HG02588 (cell line): ENCODE measurements around the gene HCK.

Experiments
- ATAC-seq: cut with Tn5 transposase; IDR thresholded peaks from one replicate; pipeline ENCODE4 v1.9.1; 2021; ENCODE audit warnings: mild to moderate bottlenecking, moderate library complexity; ENCODE audit not compliant: unreplicated experiment

Gene HCK

GRCh38 chr20:32052090-32052777 lies at the start of gene HCK:
HCK (plus strand) TSS chr20:32052242.
- ATAC-seq: no peak

GRCh38 chr20:32003325-32003724 lies 48.7 kb upstream of the HCK start:
- no peak for ATAC-seq

GRCh38 chr20:32004963-32005362 lies 47.1 kb upstream of the HCK start:
- no peak for ATAC-seq

- ATAC-seq: no peak
Observed at GRCh38 chr20:32006053-32006452, 46.0 kb upstream of the HCK start.

GRCh38 chr20:32006841-32007786 lies 44.9 kb upstream of the HCK start:
- ATAC-seq: no peak

- no peak for ATAC-seq
Observed at GRCh38 chr20:32007787-32008616, 44.0 kb upstream of the HCK start.

GRCh38 chr20:32009564-32009963 lies 42.5 kb upstream of the HCK start:
- ATAC-seq: no peak

GRCh38 chr20:32010101-32010500 lies 41.9 kb upstream of the HCK start, which contains the start of gene CCM2L:
CCM2L (plus strand) TSS chr20:32010438; CDS start chr20:32010455, 17 bp downstream.
- no peak for ATAC-seq

GRCh38 chr20:32010666-32011065 lies 41.4 kb upstream of the HCK start:
- no peak for ATAC-seq

- no peak for ATAC-seq
Observed at GRCh38 chr20:32012159-32012688, 39.8 kb upstream of the HCK start.

- ATAC-seq: no peak
Observed at GRCh38 chr20:32013326-32013725, 38.7 kb upstream of the HCK start.

GRCh38 chr20:32017711-32018251 lies 34.3 kb upstream of the HCK start:
- ATAC-seq: no peak

GRCh38 chr20:32018269-32019155 lies 33.5 kb upstream of the HCK start:
- ATAC-seq: peak; percentile 39

- no peak for ATAC-seq
Observed at GRCh38 chr20:32019156-32019510, 32.9 kb upstream of the HCK start.

- ATAC-seq: no peak
Observed at GRCh38 chr20:32019563-32020463, 32.2 kb upstream of the HCK start.

GRCh38 chr20:32021091-32021490 lies 31.0 kb upstream of the HCK start:
- no peak for ATAC-seq

GRCh38 chr20:32024683-32025295 lies 27.3 kb upstream of the HCK start:
- no peak for ATAC-seq

GRCh38 chr20:32027643-32028042 lies 24.4 kb upstream of the HCK start:
- ATAC-seq: no peak
